ENCODE data around the gene TMEM62. TPM values are rescaled to one million over a fixed set of nuclear protein-coding genes. Genes with fewer than 3 reads are reported as not detected.
A peak's percentile ranks its signal among the peaks of the same experiment; 100 is the strongest.

TMEM62 gene
- total and polyA plus RNA-seq, 9 of the 15 experiments (the other 6 are each of a cell fraction or from before 2014, with no cell fraction given), result 4.4 to 16.6 (median 11.1) TPM

DNA sequence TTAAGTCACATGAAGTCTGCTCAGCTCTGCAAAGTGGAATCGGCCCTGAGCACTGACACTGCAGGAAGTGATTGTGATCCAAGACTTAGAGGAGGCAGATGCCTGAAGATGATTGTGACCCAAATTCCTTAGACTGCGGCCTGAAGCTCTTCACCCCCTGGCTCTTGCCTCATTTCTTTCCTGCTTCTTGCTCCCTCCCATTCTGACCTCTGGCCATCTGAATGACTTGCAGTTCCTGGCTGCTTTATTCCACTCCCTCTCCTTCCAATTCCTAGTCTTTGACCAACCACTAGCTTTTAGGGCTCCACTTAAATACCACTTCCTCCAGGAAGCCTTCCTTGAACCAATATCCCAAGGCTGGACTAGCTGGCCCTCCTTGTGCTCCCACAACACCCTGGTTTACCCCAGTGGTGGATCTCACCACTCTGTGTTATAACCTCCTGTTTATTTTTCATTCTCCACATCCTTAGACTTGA lies 97.3 kb downstream of the TMEM62 start (continued):
- TF ChIP-seq THRAP3 (IDR thresholded peaks at IDR 0.05; ENCODE audit: borderline replicate concordance) (no peak), PHF20 (IDR thresholded peaks at IDR 0.05; ENCODE audit: partially characterized antibody) (peak; percentile 30), HOXB6 (CRISPR knock-in tag; IDR thresholded peaks at IDR 0.05; ENCODE audit: borderline replicate concordance) (no peak), MAFF (IDR thresholded peaks at IDR 0.05; ENCODE audit: low read length) (peak; percentile 72; the same call in 1 of the 2 replicates), TEAD4 (IDR thresholded peaks at IDR 0.05; ENCODE audit: low read length) (peak; percentile 89), TEAD4 (CRISPR knock-in tag; IDR thresholded peaks at IDR 0.05; ENCODE audit: borderline replicate concordance) (no peak), FOXK2 (conservative IDR thresholded peaks at IDR 0.05 in 1 of 2, IDR thresholded peaks at IDR 0.05 in 1 of 2; ENCODE audit: low read depth in 2 of 2) (0 out of 4 replicates have a peak, but pooled peaks of 1 of the 2 experiments have one; percentile 14), JUND (IDR thresholded peaks at IDR 0.05; ENCODE audit: borderline replicate concordance, low read depth, low read length) (peak; percentile 40; the same call in 1 of the 2 replicates), JUND (tag; IDR thresholded peaks at IDR 0.05; ENCODE audit: borderline replicate concordance, low read depth, low read length) (peak; percentile 56; the same call in 1 of the 3 replicates), SRSF3 (IDR thresholded peaks at IDR 0.05; ENCODE audit: insufficient read depth, low read length) (no peak), CC2D1A (IDR thresholded peaks at IDR 0.05) (0 out of 2 replicates have a peak, but pooled peaks have one; percentile 10), PYGO2 (tag; IDR thresholded peaks at IDR 0.05) (no peak), EHMT2 (IDR thresholded peaks at IDR 0.05) (peak; percentile 48; the same call in 1 of the 2 replicates), NRF1 (conservative IDR thresholded peaks at IDR 0.05 in 1 of 2, IDR thresholded peaks at IDR 0.05 in 1 of 2) (peak; percentile 54 to 69; a peak in 3 of 4 replicates), LEF1 (IDR thresholded peaks at IDR 0.05) (0 out of 2 replicates have a peak, but pooled peaks have one; percentile 59), CTBP1 (IDR thresholded peaks at IDR 0.05; ENCODE audit: borderline replicate concordance) (peak; percentile 87), MECOM (CRISPR knock-in tag; IDR thresholded peaks at IDR 0.05) (0 out of 2 replicates have a peak, but pooled peaks have one; percentile 11), CXXC5 (CRISPR knock-in tag; IDR thresholded peaks at IDR 0.05) (peak; percentile 35; the same call in 1 of the 2 replicates), DPF2 (IDR thresholded peaks at IDR 0.05) (peak; percentile 90), TAL1 (IDR thresholded peaks at IDR 0.05) (peak; percentile 80), SMARCA5 (IDR thresholded peaks at IDR 0.05) (peak; percentile 78; the same call in 1 of the 2 replicates), CBFA2T2 (conservative IDR thresholded peaks at IDR 0.05) (peak; percentile 78), CBFA2T3 (IDR thresholded peaks at IDR 0.05) (peak; percentile 89)
- TF ChIP-seq, protein P1, sequence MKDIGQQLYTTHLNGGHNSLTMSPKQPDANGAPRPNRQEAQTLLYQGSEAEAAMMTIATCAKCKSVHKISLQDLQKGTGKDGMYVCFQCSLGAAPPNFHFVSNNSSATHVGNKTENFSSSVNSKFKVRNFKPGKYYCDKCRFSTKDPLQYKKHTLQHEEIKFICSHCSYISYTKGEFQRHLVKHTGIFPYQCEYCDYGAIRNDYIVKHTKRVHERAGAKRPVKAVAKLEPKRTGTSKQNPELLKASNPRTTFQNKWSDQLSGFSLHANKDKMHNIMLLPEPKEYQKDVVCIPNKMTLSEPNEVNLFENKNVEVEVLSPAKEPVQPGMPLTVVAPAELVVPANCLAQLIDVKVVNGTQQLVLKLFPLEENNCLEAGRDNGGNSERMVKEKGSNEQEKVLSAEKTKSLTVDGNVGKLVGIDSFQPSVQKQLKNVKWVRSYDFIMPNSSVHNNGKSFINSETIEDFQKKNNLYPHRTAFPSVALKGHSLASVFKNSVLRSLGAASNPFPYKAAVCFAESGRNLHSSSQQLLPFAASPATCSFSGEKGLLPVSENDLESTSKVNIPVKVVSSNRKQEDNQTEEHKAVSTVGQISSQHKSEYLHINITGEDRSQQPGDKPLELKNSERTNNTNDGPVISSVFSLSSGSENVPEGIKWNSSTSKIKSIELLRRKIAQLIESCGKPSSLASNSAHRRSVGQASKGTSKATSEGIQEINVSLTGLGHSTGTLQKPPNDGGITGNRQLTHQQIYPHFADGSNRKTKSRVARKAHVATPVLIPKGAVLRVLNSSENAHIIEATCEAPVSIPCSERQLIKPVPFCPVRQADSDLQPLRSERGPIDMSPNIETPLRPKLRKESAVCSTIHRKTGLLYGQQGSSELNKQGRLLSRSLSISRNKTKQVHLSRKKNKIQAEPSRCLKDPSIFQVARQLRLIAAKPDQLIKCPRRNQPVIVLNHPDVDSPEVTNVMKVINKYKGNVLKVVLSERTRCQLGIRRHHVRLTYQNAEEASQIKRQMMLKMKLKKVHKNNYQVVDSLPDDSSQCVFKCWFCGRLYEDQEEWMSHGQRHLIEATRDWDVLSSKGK (CRISPR knock-in tag; IDR thresholded peaks at IDR 0.05), result no peak
- TF ChIP-seq, protein P2, sequence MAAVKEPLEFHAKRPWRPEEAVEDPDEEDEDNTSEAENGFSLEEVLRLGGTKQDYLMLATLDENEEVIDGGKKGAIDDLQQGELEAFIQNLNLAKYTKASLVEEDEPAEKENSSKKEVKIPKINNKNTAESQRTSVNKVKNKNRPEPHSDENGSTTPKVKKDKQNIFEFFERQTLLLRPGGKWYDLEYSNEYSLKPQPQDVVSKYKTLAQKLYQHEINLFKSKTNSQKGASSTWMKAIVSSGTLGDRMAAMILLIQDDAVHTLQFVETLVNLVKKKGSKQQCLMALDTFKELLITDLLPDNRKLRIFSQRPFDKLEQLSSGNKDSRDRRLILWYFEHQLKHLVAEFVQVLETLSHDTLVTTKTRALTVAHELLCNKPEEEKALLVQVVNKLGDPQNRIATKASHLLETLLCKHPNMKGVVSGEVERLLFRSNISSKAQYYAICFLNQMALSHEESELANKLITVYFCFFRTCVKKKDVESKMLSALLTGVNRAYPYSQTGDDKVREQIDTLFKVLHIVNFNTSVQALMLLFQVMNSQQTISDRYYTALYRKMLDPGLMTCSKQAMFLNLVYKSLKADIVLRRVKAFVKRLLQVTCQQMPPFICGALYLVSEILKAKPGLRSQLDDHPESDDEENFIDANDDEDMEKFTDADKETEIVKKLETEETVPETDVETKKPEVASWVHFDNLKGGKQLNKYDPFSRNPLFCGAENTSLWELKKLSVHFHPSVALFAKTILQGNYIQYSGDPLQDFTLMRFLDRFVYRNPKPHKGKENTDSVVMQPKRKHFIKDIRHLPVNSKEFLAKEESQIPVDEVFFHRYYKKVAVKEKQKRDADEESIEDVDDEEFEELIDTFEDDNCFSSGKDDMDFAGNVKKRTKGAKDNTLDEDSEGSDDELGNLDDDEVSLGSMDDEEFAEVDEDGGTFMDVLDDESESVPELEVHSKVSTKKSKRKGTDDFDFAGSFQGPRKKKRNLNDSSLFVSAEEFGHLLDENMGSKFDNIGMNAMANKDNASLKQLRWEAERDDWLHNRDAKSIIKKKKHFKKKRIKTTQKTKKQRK (IDR thresholded peaks at IDR 0.05; ENCODE audit: borderline replicate concordance, low read depth, low read length), result no peak

Measured in K562 (cell line).